Stimulated activated CD8-positive, alpha-beta memory T cell treated with anti-CD3 and anti-CD28 coated beads, Interleukin-4, amount 100 ng/mL, for 1 hour (primary cell): Measurements from ENCODE around the gene CDH12.
"Not testable (repeated sequence)": the region's sequence is repeated elsewhere in the genome, so short reads cannot be mapped to it uniquely, and the experiment has no call there.

ENCODE experiments used
- DNase-seq, 2 donors: peaks; one replicate each; pipeline ENCODE4 v3.0.0-alpha.2; 2020; ENCODE audit warnings: low read depth in 2 of 2, low spot score in 1 of 2

CDH12 gene

DNA sequence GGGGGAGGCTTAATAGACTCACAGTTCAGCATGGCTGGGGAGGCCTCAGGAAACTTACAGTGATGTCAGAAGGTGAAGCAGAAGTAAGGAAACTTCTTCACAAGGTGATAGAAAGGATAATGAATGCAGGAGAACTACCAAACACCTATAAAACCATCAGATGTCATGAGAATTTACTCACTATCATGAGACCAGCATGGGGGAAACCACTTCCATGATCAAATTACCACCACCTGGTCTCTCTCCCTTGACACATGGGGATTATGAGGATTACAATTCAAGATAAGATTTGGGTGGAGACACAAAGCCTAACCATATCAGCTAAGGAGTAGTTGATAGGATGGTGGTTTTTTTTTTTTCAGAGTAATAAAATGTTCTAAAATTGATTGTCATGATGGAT lies 201.8 kb downstream of the CDH12 start:
- DNase-seq = no peak

DNA sequence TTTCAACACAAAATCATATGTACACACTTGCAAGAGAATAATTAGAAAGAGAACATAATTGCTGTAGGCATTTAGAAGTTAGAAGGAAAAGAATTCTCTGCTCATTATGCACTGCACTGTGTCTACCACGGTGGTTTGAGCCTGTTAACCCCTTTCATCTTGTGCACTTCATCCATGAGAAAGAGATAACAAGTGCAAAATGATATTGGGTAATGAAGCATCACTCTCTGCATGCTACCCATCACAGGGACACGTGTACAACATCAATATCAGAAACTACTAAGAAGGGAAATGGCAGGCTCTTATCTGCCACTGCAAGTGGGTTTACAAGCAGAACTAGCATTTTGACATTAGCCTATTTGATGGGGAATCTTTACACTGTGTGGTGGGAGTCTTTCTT lies 202.6 kb downstream of the CDH12 start:
- no peak for DNase-seq

DNA sequence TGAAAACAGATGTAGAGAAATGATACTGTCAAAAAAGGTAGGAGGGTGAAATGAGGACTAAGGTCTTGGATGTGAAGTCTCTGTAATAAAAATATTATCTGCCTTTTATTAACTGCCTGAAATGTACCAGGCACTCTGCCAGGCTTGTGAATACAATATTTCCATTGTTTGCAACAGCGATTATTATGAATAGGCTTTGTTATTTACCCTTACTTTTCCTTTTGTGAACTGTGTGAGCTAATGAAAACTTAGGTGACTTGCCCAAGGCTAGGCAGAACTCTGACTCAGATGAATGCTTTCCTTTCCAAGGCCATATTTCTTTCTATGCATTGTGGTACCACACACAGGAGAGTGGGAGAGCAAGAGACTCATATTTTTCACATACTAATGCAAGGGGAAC lies 204.1 kb downstream of the CDH12 start:
- DNase-seq = no peak

DNA sequence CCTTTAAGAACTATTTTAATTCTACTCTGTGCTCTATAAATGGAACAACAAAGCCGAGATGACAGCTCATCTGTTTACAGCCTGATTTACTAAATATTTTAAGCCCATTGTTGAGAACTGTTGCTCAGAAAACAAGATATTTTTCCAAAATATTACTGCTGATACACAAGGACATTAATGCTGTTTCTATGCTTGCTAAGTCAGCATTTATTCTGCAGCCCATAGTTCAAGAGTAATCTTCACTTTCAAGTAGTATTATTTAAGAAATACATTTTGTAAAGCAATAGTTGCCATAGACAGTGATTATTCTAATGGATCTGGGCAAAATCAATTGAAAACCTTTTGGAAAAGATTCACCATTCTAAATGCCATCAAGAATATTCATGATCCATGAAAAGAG lies 208.3 kb downstream of the CDH12 start:
- no peak for DNase-seq

DNA sequence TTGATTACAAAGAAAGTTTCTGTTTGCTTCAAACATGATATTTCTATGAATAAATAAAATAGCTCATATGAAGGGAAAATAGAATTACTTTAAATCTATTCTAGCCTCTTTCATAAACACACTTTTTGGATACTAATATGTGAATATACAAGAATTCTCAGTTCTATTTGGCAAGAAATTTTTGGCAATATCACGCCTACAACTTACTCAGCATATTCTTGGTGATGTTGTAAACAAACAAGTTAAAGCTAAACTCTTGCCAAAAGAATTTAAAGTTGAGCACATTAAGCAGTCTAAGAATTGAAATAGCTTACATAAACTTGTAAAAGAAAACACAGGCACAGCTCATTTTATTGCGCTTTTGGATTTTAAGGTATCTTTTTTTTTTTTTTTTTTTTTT lies 209.8 kb downstream of the CDH12 start:
- DNase-seq = no peak

DNA sequence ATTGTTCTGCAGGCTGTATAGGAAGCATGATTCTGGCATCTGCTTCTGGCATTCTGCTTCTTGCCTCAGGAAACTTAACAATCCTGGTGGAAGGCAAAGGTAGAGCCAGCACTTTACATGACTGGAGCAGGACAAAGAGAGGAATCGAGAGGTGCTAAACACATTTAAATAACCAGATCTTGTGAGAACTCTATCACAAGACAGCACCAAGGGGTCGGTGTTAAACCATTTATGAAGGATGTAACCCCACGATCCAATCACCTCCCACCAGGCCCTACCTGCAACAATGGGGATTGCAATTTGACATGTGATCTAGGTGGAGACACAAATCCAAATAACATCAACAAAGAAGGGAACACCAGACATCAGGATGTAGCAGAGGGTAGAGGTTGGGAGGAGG lies 221.5 kb downstream of the CDH12 start:
- DNase-seq = no peak

DNA sequence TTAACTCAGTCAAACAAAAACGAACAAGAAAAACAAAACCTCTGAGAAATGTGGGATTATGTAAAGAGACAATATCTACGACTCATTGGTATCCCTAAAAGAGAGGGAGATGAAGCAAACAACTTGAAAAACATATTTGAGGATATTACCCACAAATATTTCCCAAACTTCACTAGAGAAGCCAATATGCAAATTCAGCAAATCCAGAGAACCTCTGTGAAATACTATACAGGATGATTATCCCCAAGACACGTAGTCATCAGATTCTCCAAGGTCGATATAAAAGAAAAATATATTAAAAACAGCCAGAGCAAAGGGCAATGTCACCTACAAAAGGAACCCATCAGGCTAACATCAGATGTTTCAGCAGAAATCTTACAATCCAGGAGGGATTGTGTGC lies 226.1 kb downstream of the CDH12 start:
- no peak for DNase-seq

DNA sequence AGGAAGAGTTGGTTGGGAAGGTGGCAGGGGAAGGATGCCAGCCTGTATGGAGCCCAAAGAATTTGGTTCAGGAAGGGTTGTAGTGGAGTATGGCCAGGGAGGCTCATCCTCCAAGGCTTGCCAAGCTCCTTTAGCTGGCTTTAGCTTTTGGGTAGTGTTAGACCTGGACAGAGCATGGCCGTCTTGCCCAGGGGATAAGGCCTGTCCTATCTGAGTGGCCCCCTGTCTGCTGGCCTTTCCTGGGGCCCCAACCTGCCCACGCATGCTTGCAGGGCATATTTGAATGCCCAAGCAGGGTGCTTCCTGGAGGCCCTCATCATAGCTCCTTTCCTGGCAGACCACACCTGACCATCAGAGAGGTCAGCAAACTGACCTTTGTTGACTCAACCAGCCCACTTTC lies 227.7 kb downstream of the CDH12 start:
- DNase-seq = no peak

DNA sequence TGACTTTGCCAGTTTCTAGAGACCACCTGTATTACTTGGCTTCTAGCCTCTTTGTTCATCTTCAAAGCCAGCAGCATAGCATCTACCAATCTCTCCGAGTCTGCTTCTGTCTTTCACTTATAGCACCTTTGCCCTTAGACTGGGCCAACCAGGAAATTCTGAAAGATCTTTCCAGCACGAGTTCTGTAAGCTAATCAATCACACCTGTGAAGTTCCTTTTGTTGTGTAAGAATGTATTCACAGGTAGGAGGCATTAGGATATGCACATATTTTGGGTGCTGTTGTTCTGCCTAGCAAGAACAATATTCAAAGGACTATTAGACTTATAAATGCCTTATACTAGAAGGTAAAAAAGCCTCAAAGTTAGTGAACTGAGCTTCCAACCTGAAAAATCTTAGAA lies 232.1 kb downstream of the CDH12 start:
- DNase-seq = no peak

DNA sequence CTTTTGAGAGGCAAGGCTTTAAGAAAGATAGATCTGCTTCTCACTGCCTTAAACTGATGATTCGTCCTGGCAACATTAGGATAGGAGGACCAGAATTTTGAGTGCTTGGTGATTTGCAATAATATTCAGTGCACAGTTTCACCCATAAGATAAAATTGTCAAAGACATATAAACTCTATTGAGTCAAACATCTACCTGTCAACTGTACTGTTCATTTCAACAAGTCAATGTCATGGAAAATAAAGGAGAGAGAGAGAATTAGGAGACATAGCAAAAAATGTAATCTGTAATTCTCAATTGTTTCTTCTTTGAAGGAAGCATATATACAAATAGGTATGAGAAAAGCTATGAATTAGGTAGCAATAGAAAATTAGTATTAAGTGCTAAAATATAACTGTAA lies 237.2 kb downstream of the CDH12 start:
- DNase-seq = no peak

DNA sequence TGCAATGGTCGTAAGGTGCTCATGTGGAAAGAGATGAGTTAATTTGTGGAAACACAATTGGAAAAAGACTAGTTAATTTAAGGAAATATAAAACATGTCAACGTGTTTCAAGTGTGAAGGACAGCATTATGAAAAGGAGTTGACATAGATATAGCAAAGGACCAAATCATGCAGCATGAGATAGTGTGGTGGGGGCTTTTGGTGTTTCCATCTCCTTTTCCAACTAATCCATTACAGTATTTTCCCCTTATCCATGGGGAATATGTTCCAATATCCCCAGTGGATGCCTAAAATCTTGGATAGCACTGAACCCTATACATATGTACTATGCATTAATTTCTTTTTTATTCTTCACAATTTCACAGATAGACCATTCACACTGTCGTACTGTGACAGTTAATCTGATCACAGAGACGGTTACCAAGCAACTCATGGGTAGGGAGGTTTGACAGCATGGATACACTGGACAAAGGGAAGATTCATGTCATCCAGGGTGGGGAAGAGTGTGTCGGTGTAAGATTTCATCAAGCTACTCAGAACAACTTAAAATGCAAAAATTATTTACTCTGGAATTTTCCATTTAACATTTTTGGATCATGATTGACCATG lies 238.6 kb downstream of the CDH12 start:
- no peak for DNase-seq

DNA sequence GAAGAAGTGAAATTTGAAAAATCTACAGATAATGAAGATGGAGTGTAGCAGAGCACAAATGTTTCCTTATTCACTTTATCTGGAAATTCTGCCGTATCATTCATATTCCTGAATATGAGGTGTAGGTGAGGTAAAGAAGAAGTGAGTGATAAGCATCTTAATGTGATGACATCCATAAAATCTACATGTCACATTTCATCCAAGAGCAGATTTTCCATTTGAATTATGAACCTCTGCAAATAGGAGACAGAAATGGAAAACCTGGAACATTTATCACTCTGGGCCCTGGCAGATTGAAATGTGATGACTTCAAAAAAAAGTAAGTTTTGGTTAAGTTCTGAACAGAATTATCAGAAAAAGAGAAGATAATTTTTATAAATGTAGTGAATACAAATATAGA lies 240.2 kb downstream of the CDH12 start:
- no peak for DNase-seq

DNA sequence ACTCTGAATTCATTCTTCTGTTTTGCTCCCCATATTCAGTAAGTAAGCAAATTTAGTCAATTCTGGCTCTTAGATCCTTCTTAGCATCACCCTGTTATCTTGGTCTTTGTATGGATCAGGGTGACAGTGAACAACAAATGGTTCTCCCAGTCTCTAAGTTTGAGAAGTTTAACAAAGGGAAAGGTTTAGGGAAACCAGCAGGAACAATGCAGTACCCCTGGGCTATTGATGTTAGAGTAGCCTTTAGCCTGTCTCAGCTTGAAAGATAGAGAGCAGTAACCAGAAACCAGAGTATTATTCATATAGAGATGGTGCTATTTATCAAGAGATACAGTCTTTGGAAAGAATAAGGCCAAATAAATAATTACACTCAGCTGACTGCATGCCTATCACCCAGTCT lies 241.8 kb downstream of the CDH12 start:
- DNase-seq = no peak

DNA sequence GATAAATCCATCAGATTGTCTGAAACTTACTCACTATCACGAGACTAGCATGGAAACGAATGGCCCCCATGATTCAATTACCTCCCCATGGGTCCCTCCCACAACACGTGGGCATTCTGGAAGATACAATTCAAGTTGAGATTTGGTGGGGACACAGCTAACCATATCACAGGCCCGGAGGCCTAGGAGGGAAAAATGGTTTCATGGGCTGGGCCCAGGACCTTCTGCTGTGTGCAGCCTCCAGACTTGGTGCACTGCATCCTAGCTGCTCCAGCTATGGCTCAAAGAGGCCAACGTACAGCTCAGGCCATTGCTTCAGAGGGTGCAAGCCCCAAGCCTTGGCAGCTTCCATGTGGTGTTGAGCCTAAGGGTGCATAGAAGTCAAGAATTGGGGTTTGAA lies 245.6 kb downstream of the CDH12 start:
- DNase-seq = not testable (repeated sequence)

DNA sequence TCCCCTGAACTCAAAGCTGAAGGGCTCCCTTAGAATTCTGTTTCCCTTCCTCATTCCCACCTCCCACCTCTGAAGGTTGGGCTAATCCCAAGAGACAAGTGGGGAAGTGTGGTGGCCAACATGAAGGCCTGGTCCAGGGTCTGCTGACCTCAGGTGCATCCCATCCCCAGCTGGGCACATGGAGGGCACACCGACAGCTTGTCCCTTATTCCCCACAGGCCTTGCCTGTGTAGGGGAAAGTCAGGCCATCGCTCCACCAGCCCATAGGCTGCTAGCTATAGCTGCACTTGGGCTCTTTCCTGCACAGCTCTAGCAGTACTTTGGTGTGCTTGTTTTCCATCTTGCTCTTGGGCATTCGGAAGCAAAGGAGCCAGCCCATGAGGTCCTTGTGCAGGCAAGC lies 247.7 kb downstream of the CDH12 start:
- no peak for DNase-seq

DNA sequence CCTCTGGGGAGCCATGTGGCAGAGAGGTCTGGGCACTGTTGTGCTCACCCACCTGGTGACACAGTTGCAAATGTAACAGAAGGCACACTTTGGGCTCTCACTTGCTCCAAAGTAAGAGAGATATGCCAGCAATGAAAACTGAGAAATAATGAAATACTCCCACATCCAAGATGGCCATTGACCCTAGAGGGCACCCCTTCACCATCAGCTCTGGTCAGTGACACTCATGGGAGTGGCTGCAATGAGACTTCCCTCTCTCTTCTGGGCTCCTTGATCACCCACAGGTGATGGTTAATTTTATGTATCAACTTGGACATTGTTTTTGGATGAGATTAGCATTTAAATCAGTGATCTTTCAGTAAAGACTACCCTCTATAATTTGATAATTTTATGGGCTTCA lies 248.4 kb downstream of the CDH12 start:
- DNase-seq = no peak

DNA sequence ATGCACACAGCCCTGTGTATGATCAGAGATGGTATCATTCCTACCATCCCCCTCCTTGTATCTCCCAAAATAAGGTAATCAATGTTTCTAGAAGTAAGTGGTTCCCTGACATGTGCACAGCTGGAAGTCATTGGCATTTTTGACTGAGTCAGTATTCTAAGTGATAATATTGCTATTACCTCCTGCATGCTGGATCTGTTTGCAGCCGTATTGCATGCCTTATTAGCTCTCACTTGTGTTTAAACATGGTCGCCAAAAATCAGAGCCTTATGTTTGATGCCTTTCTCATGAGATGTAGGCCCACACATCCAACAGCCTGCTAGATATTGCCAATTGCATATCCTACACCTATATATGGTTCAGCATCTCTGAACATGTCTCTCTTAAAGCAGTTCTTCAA lies 254.3 kb downstream of the CDH12 start:
- DNase-seq = no peak

DNA sequence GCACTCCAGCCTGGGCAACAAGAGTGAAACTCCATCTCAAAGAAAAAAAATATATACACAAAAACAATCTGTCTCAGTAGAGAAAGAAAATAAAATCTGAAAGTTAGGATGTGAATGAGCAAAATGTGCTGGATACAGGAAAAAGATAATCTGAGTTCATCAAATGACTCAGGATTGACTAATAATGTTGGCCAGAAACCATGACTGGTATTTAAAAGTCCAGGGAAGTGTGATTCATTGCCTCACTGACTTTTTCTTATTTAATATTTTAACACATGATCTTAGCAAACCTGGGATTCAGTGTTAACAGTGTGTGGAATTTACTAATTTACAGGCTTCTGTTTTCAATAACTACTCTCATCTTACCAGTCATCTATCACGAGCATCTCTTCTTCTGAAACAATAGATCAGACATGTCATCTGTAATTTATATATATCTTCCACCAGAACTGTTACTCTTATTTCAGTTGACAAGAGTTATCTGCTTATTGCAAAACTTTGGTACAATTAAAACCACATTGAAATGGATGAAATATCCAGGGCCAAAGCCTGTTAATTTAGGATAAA lies 256.7 kb downstream of the CDH12 start:
- DNase-seq = no peak

DNA sequence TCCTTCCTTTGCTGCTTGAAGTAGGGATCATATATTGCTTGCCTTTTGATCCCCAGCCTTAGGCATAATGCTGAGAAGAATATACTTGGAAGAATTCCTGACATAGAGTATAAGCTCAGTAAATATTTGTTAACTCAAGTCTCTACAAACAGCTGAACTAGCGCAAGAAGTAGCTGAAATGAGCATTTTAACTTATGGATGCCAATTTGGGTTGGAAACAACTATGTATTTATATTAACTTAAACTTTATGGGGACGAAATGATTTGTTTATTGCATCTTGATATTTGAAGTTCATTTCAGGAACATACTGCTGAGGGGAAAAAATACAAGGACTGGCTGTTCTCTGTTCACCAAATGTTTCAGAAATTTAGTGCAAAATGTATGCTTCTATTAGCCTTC lies 258.7 kb downstream of the CDH12 start:
- DNase-seq = no peak

DNA sequence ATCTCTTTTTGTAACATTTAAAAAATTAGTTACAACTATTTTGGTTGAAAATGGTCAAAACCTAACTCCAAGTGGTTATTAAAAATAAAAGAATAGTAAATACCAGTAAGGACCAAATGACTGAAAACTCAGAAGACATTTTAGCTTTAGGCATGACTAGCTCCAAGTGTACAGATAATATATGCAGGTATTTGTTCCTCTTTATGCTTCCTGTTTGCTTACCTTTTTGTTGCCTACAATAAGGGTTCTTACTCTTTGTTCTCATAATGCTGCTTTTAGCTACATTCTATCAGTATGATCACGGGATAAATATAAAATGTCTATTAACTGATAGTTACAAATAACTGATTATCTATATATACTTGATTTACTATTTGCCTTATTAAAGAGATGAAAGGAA lies 259.6 kb downstream of the CDH12 start:
- no peak for DNase-seq

DNA sequence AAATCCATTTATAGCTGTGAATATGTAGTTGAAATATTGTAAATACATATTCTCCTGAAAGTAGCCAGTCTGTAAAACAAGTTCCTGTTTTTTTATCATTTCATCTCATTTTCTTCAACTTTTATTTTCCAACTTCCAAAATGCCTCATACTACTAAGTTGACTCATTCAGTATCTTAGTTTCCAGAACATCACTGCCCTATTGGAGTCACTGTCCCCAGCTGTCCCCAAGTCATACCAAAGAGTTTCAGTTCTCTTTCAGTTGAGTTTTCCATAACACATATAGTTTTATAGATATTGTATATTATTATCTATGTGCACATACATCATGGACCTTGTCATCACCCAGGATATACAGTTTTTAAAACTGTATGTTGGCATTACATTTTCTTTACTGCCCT lies 261.7 kb downstream of the CDH12 start:
- DNase-seq = no peak

DNA sequence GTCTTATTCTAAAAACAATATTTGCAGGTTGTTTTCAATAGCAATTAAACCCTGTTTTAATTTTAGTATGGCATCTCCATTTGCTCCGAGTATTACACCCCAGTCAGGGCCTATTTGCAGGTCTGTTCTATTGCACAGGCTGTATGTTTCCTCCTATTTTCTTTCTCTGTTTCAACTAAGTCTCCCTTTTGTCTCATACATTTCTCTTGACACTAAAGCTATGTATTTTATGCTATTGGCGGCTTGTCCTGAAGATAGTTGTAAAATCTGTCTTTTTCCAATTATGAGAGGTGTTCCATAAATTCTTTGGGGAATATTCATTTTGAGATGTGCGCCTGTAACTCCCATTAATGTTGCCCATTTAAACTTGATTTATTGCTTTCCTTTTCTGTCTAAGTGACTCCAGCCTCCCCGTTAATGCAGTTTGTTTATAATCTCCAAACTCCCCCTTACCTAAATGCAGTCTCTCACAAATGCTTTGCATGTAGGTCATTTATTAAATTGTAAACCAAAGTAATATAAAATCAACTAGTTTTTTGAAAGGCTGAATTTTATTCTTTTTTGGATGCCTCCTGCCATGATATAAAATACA lies 262.4 kb downstream of the CDH12 start:
- no peak for DNase-seq

DNA sequence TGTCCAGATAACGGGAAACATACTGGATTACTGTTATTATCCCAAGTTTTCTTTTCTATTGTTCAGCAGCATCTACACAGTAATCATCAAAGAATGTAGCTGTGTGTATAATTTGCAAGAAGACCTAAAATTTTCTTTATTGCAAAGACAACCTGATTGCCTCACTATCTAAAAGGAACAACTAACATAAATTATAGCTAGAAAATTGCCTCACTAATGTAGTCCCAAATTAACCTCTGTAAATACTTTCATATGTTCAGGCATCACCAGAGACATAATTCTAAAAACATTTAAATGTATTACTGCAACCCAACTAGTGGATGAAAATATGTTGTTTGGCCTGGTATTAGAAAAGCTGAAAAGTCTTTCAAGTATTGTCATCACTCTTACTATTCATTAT lies 275.4 kb downstream of the CDH12 start:
- DNase-seq = no peak
